Ishikawa (cell line): ENCODE results near the gene TLR3.

Experiments
- CEBPB ChIP-seq: IDR thresholded peaks from 2 replicates; pipeline ENCODE4 v1.6.1; 2012
- CREB1 ChIP-seq: IDR thresholded peaks from 2 replicates; pipeline ENCODE4 v1.6.1; 2012; ENCODE audit warnings: low read depth
- EGR1 ChIP-seq: IDR thresholded peaks from 2 replicates; pipeline ENCODE4 v1.6.1; 2012
- EP300 ChIP-seq: IDR thresholded peaks from 2 replicates; pipeline ENCODE4 v1.6.1; 2012; ENCODE audit warnings: borderline replicate concordance
- FOXM1 ChIP-seq: IDR thresholded peaks from 2 replicates; pipeline ENCODE4 v1.6.1; 2012; ENCODE audit warnings: low read depth, borderline replicate concordance
- NFIC ChIP-seq: IDR thresholded peaks from 2 replicates; pipeline ENCODE4 v1.6.1; 2012
- RAD21 ChIP-seq: IDR thresholded peaks from 2 replicates; pipeline ENCODE4 v1.6.1; 2012; ENCODE audit warnings: low read depth
- TAF1 ChIP-seq: IDR thresholded peaks from 2 replicates; pipeline ENCODE4 v1.6.1; 2012; ENCODE audit warnings: low read depth, mild to moderate bottlenecking
- TCF12 ChIP-seq: IDR thresholded peaks from 2 replicates; pipeline ENCODE4 v1.6.1; 2012; ENCODE audit warnings: low read depth
- TEAD4 ChIP-seq: IDR thresholded peaks from 2 replicates; pipeline ENCODE4 v1.6.1; 2012
- YY1 ChIP-seq: IDR thresholded peaks from 2 replicates; pipeline ENCODE4 v1.6.1; 2012; ENCODE audit warnings: low read depth
- ZBTB7A ChIP-seq: IDR thresholded peaks from 2 replicates; pipeline ENCODE4 v1.6.1; 2012; ENCODE audit warnings: low read depth
- TF ChIP-seq, protein P1 (sequence below): IDR thresholded peaks from 2 replicates; pipeline ENCODE4 v1.6.1; 2012; ENCODE audit warnings: low read depth, mild to moderate bottlenecking
- TF ChIP-seq, protein P2 (sequence below): IDR thresholded peaks from 2 replicates; pipeline ENCODE4 v1.6.1; 2012
- TF ChIP-seq, protein P3 (sequence below): IDR thresholded peaks from 2 replicates; pipeline ENCODE4 v1.6.1; 2012

TLR3 gene

DNA sequence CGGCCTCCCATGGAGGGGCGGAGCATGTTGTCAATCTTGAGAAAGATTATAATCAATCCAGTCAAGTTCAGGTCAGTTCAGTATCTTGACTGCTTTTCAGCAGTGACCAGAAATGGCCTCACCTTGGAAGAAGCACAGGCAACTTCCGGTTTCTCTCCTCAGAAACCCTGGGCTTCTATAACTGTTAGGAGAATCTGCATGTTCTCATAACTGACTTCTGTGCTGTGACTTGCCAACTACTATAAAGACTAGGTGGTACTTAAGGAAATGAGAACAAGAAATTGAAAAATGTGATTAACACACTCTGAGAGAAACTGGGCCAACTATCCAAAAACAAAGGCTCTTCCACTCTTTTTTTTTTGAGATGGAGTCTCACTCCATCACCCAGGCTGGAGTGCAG lies 35.9 kb upstream of the TLR3 start:
- TF ChIP-seq TEAD4, result no peak
- no peak for TF ChIP-seq TAF1
- TF ChIP-seq ZBTB7A, result no peak
- TF ChIP-seq CREB1, result no peak
- TF ChIP-seq YY1, result no peak
- TF ChIP-seq TCF12, result no peak
- TF ChIP-seq EGR1, result no peak
- TF ChIP-seq CEBPB, result no peak
- no peak for TF ChIP-seq NFIC
- no peak for TF ChIP-seq FOXM1
- TF ChIP-seq, protein P1, sequence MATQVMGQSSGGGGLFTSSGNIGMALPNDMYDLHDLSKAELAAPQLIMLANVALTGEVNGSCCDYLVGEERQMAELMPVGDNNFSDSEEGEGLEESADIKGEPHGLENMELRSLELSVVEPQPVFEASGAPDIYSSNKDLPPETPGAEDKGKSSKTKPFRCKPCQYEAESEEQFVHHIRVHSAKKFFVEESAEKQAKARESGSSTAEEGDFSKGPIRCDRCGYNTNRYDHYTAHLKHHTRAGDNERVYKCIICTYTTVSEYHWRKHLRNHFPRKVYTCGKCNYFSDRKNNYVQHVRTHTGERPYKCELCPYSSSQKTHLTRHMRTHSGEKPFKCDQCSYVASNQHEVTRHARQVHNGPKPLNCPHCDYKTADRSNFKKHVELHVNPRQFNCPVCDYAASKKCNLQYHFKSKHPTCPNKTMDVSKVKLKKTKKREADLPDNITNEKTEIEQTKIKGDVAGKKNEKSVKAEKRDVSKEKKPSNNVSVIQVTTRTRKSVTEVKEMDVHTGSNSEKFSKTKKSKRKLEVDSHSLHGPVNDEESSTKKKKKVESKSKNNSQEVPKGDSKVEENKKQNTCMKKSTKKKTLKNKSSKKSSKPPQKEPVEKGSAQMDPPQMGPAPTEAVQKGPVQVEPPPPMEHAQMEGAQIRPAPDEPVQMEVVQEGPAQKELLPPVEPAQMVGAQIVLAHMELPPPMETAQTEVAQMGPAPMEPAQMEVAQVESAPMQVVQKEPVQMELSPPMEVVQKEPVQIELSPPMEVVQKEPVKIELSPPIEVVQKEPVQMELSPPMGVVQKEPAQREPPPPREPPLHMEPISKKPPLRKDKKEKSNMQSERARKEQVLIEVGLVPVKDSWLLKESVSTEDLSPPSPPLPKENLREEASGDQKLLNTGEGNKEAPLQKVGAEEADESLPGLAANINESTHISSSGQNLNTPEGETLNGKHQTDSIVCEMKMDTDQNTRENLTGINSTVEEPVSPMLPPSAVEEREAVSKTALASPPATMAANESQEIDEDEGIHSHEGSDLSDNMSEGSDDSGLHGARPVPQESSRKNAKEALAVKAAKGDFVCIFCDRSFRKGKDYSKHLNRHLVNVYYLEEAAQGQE, result no peak
- TF ChIP-seq RAD21, result no peak
- TF ChIP-seq EP300, result no peak
- TF ChIP-seq, protein P2, sequence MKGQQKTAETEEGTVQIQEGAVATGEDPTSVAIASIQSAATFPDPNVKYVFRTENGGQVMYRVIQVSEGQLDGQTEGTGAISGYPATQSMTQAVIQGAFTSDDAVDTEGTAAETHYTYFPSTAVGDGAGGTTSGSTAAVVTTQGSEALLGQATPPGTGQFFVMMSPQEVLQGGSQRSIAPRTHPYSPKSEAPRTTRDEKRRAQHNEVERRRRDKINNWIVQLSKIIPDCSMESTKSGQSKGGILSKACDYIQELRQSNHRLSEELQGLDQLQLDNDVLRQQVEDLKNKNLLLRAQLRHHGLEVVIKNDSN, result no peak

DNA sequence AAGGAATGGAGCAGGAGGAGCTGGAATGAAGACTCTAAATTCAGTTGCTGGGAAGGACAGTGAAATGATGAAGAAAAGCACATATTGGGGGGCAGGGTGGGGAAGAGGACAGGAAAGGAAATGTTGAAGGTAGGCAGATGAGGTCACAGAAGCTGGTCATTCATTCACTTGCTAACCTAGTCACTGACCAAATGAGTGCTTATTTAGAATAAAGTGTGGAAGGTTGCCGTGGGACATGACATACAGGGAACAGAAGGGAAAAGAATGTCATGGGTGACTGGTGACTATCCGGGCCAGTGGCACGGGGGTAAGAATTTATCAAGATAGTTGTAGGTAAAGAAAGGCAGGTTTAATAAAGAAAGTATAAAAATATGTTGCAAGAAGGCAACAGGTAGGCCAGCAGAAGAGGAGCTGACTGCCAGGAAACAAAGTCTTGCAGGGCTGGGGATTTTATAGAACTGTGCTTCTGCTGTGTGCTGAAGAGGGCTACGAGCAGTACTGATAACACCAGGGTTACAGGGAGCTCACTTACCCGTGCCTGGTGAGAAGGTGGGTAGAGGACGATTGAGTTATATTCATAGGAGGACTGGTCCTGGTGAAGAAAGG lies 31.9 kb upstream of the TLR3 start:
- TF ChIP-seq CREB1, result no peak
- no peak for TF ChIP-seq NFIC
- TF ChIP-seq, protein P1, result no peak
- no peak for TF ChIP-seq TAF1
- no peak for TF ChIP-seq TEAD4
- no peak for TF ChIP-seq EGR1
- TF ChIP-seq, protein P2, result no peak
- TF ChIP-seq, protein P3, sequence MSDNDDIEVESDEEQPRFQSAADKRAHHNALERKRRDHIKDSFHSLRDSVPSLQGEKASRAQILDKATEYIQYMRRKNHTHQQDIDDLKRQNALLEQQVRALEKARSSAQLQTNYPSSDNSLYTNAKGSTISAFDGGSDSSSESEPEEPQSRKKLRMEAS, result no peak
- TF ChIP-seq TCF12, result no peak
- no peak for TF ChIP-seq YY1
- no peak for TF ChIP-seq RAD21
- TF ChIP-seq EP300, result no peak
- no peak for TF ChIP-seq FOXM1
- TF ChIP-seq ZBTB7A, result no peak
- TF ChIP-seq CEBPB, result no peak

DNA sequence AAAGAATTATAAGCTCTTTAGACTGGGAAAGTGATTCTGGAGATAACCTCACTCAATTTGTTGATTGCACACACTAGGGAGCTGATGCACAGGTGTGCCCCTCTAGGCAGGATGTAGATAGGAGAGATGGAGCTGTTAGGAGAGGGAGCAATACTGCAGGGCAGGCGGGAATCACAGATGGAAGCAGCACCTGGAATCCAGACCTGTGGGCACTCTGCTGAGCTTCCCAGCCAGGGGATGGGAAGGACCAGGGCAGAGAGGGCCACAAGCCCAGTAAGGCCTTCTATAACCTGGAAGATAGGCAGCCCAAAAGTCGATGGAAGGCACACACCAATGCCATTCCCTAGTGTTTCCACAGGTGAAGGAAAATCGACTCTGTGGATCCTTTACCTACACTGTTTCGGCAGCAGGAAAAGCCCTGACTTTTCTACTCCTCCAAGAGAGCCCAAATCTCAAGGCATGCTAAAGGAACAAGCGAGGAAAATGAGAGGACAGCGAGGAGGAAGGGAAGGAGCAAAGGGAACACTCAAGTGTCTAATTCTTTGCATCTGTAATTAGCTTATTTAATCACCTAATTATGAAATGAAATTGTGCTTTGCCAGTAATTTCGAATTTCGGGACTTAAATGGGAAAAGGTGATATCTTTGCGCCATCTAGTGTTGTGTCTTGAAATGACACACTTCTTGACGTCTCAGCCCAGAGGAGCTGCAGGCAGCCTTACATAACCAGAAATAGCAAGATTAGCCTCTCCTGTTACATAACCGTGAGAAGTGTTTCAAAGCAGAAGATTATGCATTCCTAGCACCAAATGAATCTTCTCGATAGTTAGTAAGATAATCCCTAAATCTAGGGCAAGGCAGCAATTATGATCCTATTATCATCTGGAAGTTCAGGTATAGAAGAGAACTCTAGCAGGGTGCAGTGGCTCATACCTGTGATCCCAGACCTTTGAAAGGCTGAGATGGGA lies 31.0 kb upstream of the TLR3 start:
- TF ChIP-seq RAD21 (peak; percentile 93), EGR1 (no peak)

DNA sequence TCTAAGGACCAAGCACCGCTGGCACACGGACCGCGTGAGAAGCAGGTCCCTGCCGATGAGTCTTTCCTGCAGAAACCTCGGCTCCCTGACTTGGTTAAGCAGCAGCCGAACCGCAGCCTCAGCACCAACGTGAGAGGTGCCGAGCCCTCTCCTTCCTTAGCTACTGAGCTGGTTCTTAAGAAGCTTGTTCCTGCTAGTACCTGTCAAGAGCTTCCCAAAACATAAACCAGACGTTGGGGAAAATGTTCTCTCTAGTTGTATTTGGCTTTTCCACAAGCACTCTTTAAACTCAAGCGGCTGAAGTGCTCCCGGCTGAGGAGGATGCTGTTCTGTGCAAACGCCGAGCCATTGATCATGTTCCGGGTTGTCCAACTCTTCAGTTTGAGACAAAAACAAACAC lies 29.3 kb upstream of the TLR3 start:
- TF ChIP-seq CEBPB, result no peak
- TF ChIP-seq NFIC, result no peak
- no peak for TF ChIP-seq TAF1
- TF ChIP-seq, protein P3, result no peak
- TF ChIP-seq, protein P2, result no peak
- TF ChIP-seq CREB1, result no peak
- TF ChIP-seq EP300, result no peak
- no peak for TF ChIP-seq FOXM1
- no peak for TF ChIP-seq YY1
- TF ChIP-seq TCF12, result no peak
- no peak for TF ChIP-seq TEAD4
- TF ChIP-seq, protein P1, result no peak
- TF ChIP-seq ZBTB7A, result no peak
- no peak for TF ChIP-seq RAD21
- no peak for TF ChIP-seq EGR1
